22Rv1 (cell line): ENCODE results near the gene KRTAP10-10.
"Not testable (repeated sequence)": the region's sequence is repeated elsewhere in the genome, so short reads cannot be mapped to it uniquely, and the experiment has no call there.

Experiments
- H3K27ac ChIP-seq: fragments of 450-650 bp; 2 replicates; pipeline ENCODE4 v1.5.1; 2017
- ZFX ChIP-seq: fragments of 450-650 bp; IDR thresholded peaks from 2 replicates; pipeline ENCODE4 v1.6.1; 2017; ENCODE audit warnings: antibody characterized with exemption, borderline replicate concordance
- TF ChIP-seq, protein P1 (sequence below): fragments of 450-650 bp; IDR thresholded peaks from 2 replicates; pipeline ENCODE4 v1.5.1; 2017; ENCODE audit warnings: mild to moderate bottlenecking

The KRTAP10-10 gene

DNA sequence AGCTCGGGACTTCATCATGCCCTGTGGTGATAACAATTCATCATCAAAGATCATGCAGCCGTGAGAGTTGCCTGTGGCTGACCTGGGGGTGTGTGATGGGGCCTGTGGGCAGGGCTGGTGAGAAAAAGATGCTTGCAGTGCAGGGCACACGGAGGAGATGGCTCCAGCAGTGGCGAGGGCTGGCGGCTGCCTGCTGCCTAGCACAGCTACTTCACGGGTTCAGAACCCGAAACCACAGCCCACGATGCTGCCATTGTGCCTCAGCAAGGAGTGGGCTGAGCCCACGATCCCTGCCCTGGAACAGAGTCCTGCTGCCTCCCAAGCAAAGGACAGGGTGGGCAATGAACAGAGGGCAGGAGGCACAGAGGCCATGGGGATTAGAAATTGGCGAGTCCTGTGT is 10.9 kb upstream of the KRTAP10-10 start:
- TF ChIP-seq, protein P1, sequence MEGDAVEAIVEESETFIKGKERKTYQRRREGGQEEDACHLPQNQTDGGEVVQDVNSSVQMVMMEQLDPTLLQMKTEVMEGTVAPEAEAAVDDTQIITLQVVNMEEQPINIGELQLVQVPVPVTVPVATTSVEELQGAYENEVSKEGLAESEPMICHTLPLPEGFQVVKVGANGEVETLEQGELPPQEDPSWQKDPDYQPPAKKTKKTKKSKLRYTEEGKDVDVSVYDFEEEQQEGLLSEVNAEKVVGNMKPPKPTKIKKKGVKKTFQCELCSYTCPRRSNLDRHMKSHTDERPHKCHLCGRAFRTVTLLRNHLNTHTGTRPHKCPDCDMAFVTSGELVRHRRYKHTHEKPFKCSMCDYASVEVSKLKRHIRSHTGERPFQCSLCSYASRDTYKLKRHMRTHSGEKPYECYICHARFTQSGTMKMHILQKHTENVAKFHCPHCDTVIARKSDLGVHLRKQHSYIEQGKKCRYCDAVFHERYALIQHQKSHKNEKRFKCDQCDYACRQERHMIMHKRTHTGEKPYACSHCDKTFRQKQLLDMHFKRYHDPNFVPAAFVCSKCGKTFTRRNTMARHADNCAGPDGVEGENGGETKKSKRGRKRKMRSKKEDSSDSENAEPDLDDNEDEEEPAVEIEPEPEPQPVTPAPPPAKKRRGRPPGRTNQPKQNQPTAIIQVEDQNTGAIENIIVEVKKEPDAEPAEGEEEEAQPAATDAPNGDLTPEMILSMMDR, result no peak
- TF ChIP-seq ZFX, result no peak
- H3K27ac ChIP-seq, result no peak overlapping the region

DNA sequence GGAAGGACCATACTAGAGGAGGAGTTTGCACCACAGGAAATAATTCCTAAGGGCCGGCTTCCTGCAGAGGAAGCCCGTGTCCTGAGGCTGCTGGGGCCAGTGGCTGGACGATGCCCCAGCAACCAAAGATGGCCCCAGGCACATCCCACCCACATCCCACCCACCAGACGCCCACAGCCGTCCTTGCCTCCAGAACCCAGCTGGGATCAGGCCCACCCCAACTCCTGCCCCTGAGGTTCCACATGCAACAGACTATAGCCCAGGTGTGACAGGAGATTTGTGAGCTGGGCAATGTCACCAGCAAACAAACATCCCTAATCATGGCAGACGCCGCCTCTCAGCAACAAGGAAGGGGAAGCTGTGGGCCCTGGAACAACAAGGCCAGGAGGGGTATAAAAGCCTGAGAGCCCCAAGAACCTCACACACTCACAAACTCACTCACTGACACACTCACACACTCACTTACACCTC is 10.4 kb upstream of the KRTAP10-10 start, which contains the start of gene KRTAP10-9:
KRTAP10-9 (plus strand) TSS at position 421 of the 471 bp plus-strand sequence. CDS start 79 bp downstream, outside the sequence.
- no peak within 1 kb of the TSS for H3K27ac ChIP-seq
- TF ChIP-seq, protein P1, result no peak
- TF ChIP-seq ZFX, result no peak

DNA sequence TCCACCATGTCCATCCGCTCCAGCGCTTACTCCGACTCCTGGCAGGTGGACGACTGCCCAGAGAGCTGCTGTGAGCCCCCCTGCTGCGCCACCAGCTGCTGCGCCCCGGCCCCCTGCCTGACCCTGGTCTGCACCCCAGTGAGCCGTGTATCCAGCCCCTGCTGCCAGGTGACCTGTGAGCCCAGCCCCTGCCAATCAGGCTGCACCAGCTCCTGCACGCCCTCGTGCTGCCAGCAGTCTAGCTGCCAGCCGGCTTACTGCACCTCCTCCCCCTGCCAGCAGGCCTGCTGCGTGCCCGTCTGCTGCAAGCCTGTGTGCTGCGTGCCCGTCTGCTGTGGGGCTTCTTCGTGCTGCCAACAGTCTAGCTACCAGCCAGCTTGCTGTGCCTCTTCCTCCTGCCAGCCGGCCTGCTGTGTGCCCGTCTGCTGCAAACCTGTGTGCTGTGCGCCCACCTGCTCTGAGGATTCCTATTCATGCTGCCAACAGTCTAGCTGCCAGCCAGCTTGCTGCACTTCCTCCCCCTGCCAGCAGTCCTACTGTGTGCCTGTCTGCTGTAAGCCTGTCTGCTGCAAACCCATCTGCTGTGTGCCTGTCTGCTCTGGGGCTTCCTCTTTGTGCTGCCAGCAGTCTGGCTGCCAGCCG is 9.9 kb upstream of the KRTAP10-10 start:
- H3K27ac ChIP-seq, result not testable (repeated sequence)

DNA sequence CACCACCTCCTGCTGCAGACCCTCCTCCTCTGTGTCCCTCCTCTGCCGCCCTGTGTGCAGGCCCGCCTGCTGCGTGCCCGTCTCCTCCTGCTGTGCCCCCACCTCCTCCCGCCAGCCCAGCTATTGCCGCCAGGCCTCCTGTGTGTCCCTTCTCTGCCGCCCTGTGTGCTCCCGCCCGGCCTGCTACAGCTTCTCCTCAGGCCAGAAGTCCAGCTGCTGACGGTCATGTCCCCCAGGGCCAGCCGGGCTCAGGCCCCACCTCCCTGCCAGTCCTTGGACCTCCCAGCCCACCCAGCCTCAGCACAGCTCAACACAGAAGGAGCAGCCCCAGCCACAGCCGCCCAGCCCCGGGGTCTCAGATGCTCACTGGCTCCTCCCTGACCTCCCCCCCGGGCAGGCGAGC is 9.3 kb upstream of the KRTAP10-10 start:
- not testable (repeated sequence) for H3K27ac ChIP-seq

DNA sequence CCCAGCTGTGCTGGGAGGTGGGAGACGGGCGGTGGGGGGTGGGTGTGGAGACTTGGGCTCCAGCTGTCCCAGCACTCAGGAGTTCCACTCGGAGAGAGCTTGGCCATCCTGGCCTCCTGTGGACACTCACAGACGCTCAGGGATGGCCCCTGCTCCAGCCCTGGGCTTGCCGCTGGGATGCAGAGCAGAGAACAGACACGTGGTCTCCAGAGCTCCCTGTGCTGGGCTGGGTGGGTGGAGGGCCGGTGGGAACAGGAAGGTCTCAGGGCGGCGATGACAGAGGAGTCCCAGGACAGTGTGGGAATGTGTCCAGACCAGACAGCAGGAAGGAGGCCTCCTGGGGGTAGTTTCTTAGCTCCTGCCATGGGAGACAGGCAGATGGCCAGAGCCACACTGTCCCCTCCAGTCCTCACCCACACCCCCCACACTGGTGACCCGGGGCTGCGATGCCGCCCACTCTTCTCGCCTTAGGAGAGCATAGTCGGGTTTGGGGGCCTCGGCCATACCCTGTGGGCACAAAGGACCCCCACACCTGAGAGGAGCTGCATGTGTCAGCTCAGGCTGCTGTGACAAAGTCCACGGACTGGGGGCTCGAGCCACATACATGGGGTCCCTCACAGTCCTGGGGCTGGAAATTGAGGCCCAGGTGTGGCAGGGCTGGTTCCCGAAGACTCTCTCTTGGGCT is 8.3 kb upstream of the KRTAP10-10 start:
- H3K27ac ChIP-seq, result no peak overlapping the region
- no peak for TF ChIP-seq ZFX
- TF ChIP-seq, protein P1, result no peak

DNA sequence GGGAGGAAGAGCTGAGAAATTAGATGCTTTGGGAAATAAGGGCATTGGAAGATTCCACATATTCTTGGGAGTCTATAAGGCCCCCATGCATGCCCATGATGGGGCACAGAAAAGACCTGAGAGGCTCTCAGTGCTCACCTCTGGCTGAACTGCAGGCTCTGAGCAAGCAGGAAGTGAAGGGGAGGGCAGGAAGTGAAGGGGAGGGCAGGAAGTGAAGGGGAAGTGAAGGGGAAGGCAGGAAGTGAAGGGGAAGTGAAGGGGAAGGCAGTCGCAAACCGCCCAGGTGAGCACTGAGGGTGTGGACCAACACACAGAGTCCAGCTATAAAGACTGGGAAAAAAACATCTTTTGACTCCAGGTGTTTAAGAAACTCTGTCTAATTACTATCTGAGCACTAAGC is 6.7 kb upstream of the KRTAP10-10 start:
- no peak overlapping the region for H3K27ac ChIP-seq
- TF ChIP-seq, protein P1, result no peak
- TF ChIP-seq ZFX, result no peak

DNA sequence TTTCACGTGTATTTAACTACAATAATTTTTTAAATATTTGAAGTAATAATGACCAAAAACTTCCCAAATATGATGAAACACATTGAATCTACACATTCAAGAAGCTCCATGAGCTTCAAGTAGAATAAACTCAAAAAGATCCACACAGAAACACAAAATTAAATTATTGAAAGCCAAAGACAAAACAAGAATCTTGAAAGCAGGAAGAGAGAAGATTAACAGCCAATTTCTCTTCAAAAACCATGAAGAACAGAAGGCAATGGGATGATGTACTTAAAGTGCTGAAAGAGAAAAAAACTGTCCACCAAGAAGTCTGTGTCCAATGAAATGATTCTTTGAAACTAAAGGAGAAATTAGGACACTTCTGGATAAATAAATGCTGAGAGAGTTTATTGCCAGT is 5.1 kb upstream of the KRTAP10-10 start:
- no peak overlapping the region for H3K27ac ChIP-seq
- no peak for TF ChIP-seq ZFX
- TF ChIP-seq, protein P1, result no peak

DNA sequence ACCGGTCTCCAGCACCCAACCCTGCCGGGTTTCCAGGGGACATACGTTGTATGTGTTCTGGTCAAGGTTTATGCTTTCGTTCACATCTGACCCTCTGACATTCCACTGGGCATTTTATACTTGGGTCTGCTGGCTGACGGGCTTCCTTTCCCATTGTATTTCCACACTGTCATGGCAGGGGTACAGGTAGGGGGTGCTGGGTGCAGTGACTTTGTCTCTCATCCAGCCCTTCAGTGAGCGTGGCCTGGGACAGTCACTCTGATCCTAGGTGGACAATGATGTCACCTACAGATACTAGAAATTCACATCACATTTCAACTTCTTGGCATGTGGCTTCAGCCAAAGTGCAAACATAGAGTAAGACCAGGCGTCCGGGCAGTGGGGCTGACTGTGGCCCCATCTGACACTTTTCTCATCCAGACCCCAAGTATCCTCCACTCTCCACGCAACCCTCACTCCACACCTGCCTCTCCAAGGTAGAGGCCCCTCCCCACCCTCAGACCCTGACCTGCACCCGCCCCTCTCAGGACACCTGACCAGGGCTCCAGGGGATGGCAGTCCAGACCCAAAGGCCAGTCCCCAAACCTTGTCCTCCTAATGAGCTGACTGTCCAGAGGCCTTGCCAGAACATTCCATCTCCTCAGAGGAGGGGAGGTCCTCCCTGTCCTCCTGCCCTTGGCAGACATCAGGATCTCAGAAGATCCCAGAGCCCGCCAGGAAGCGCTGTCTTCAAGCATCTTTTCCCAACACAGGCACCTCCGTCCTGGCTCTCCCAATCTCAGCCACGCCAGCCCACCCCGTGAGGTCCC is 743 bp upstream of the KRTAP10-10 start:
- TF ChIP-seq, protein P1, result no peak
- no peak for TF ChIP-seq ZFX
- no peak overlapping the region for H3K27ac ChIP-seq

DNA sequence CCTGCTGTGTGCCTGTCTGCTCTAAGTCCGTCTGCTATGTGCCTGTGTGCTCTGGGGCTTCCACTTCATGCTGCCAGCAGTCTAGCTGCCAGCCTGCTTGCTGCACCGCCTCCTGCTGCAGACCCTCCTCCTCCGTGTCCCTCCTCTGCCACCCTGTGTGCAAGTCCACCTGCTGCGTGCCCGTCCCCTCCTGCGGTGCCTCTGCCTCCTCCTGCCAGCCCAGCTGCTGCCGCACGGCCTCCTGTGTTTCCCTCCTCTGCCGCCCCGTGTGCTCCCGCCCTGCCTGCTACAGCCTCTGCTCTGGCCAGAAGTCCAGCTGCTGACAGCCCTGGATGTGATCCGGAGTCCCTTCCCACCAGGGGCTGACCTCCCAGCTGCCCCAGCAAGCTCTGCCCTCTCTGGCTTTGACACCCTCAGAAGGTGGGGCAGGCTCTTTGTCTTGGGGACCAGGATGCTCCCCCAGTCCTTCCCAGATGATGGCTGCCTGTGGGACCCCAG is 744 bp downstream of the KRTAP10-10 start:
- not testable (repeated sequence) for H3K27ac ChIP-seq

DNA sequence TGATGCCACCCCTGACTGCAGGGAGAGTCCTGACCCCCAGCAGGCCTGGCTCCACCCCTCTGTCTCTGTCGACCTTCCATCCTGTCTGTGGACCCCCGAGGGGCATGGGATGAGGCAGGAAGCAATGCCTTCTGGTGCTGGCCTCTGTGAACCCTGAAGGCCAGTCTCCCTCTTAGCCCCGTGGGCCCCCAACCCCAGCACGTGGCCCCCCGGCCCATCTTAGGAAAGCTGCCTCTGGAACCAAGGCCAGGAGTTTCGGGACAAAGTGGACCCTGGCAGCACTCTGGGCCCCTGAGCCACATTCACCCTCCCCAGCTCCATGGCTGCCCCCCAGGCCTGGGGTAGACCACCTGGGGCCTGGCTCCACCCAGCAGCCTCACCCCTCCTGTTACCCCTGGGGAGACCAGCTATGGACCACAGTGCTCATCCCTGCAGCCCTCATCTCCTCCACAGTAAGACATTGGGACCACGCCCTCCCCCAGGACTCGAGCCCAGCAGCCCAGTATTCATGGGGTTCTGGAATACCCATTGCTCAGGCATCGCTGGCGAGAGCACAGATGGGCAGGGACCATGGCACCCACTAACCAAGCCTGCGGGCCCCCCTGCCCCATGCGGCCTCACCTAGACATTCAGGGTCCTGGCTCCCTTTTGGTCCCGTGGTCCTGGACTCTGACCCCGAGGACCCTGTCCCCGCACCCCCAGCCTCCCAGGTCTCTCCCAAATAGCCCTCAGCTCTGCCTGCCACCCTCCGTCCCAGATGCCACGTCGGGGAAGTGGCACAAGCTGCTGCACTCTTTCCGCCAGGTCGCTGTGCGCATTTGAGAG is 1.6 kb downstream of the KRTAP10-10 start:
- not testable (repeated sequence) for H3K27ac ChIP-seq
